ENCODE measurements around the gene DLG2.

Gene DLG2

GRCh38 chr11:83549984-83550667, 2077.0 kb downstream of the DLG2 start:
- Mint-ChIP-seq H3K4me1 (no peaks in the 10 kb centered on the region), H3K4me3 (no peak overlapping the region), H3K27ac (ENCODE audit: low read depth) (no peak overlapping the region), H3K27me3 (no peaks in the 10 kb centered on the region), H3K9me3 (peaks cover 5% of the 10 kb centered on the region), H3K36me3 (ENCODE audit: insufficient read depth) (no peaks in the 10 kb centered on the region)
- no peak for DNase-seq (ENCODE audit: low spot score in 2 of 2)
- ATAC-seq (replicated peaks; ENCODE audit: extremely low read depth, poor library complexity, severe bottlenecking) = no peak

GRCh38 chr11:83546368-83546767, 2080.8 kb downstream of the DLG2 start:
- H3K36me3 Mint-ChIP-seq (ENCODE audit: insufficient read depth) = no peaks in the 10 kb centered on the region
- no peak overlapping the region for H3K27ac Mint-ChIP-seq (ENCODE audit: low read depth)
- H3K9me3 Mint-ChIP-seq = peaks cover 5% of the 10 kb centered on the region
- no peaks in the 10 kb centered on the region for H3K4me1 Mint-ChIP-seq
- H3K4me3 Mint-ChIP-seq = no peak overlapping the region
- H3K27me3 Mint-ChIP-seq = no peaks in the 10 kb centered on the region
- DNase-seq (ENCODE audit: low spot score in 2 of 2) (no peak), ATAC-seq (replicated peaks; ENCODE audit: extremely low read depth, poor library complexity, severe bottlenecking) (no peak)

- no peak for ATAC-seq (replicated peaks; ENCODE audit: extremely low read depth, poor library complexity, severe bottlenecking)
- Mint-ChIP-seq H3K36me3 (ENCODE audit: insufficient read depth) (no peaks in the 10 kb centered on the region), H3K27ac (ENCODE audit: low read depth) (no peak overlapping the region), H3K9me3 (peaks cover 5% of the 10 kb centered on the region), H3K4me1 (no peaks in the 10 kb centered on the region), H3K4me3 (no peak overlapping the region), H3K27me3 (no peaks in the 10 kb centered on the region)
- DNase-seq (ENCODE audit: low spot score in 2 of 2) = no peak
Observed at GRCh38 chr11:83545494-83546260, 2081.5 kb downstream of the DLG2 start.

GRCh38 chr11:83544846-83545245, 2082.3 kb downstream of the DLG2 start:
- no peak for ATAC-seq (replicated peaks; ENCODE audit: extremely low read depth, poor library complexity, severe bottlenecking)
- DNase-seq (ENCODE audit: low spot score in 2 of 2) = no peak
- H3K27me3 Mint-ChIP-seq = no peaks in the 10 kb centered on the region
- no peak overlapping the region for H3K27ac Mint-ChIP-seq (ENCODE audit: low read depth)
- peaks cover 5% of the 10 kb centered on the region for H3K9me3 Mint-ChIP-seq
- H3K4me1 Mint-ChIP-seq = no peaks in the 10 kb centered on the region
- H3K36me3 Mint-ChIP-seq (ENCODE audit: insufficient read depth) = no peaks in the 10 kb centered on the region
- no peak overlapping the region for H3K4me3 Mint-ChIP-seq

- Mint-ChIP-seq H3K4me1 (no peaks in the 10 kb centered on the region), H3K9me3 (peaks cover 5% of the 10 kb centered on the region), H3K4me3 (no peak overlapping the region), H3K27ac (ENCODE audit: low read depth) (no peak overlapping the region), H3K36me3 (ENCODE audit: insufficient read depth) (no peaks in the 10 kb centered on the region), H3K27me3 (no peaks in the 10 kb centered on the region)
- no peak for DNase-seq (ENCODE audit: low spot score in 2 of 2)
- no peak for ATAC-seq (replicated peaks; ENCODE audit: extremely low read depth, poor library complexity, severe bottlenecking)
Observed at GRCh38 chr11:83543706-83544439, 2083.3 kb downstream of the DLG2 start.

- no peak overlapping the region for H3K27ac Mint-ChIP-seq (ENCODE audit: low read depth)
- no peaks in the 10 kb centered on the region for H3K36me3 Mint-ChIP-seq (ENCODE audit: insufficient read depth)
- peaks cover 5% of the 10 kb centered on the region for H3K9me3 Mint-ChIP-seq
- DNase-seq (ENCODE audit: low spot score in 2 of 2) (no peak), ATAC-seq (replicated peaks; ENCODE audit: extremely low read depth, poor library complexity, severe bottlenecking) (no peak)
- H3K27me3 Mint-ChIP-seq = peaks cover 7% of the 10 kb centered on the region
- no peaks in the 10 kb centered on the region for H3K4me1 Mint-ChIP-seq
- no peak overlapping the region for H3K4me3 Mint-ChIP-seq
Observed at GRCh38 chr11:83542861-83543260, 2084.3 kb downstream of the DLG2 start.

GRCh38 chr11:83540728-83541127, 2086.4 kb downstream of the DLG2 start:
- peaks cover 7% of the 10 kb centered on the region for H3K27me3 Mint-ChIP-seq

GRCh38 chr11:83540112-83540675, 2086.9 kb downstream of the DLG2 start:
- DNase-seq (ENCODE audit: low spot score in 2 of 2) = no peak
- no peaks in the 10 kb centered on the region for H3K4me1 Mint-ChIP-seq
- no peak overlapping the region for H3K27ac Mint-ChIP-seq (ENCODE audit: low read depth)
- no peaks in the 10 kb centered on the region for H3K36me3 Mint-ChIP-seq (ENCODE audit: insufficient read depth)
- no peak for ATAC-seq (replicated peaks; ENCODE audit: extremely low read depth, poor library complexity, severe bottlenecking)
- H3K4me3 Mint-ChIP-seq = no peak overlapping the region
- no peaks in the 10 kb centered on the region for H3K9me3 Mint-ChIP-seq
- peaks cover 7% of the 10 kb centered on the region for H3K27me3 Mint-ChIP-seq

More at GRCh38 chr11:83540728-83541127, 2086.4 kb downstream of the DLG2 start:
- no peaks in the 10 kb centered on the region for H3K9me3 Mint-ChIP-seq
- no peak overlapping the region for H3K4me3 Mint-ChIP-seq
- DNase-seq (ENCODE audit: low spot score in 2 of 2) (no peak), ATAC-seq (replicated peaks; ENCODE audit: extremely low read depth, poor library complexity, severe bottlenecking) (no peak)
- H3K4me1 Mint-ChIP-seq = no peaks in the 10 kb centered on the region
- no peak overlapping the region for H3K27ac Mint-ChIP-seq (ENCODE audit: low read depth)
- H3K36me3 Mint-ChIP-seq (ENCODE audit: insufficient read depth) = no peaks in the 10 kb centered on the region

- Mint-ChIP-seq H3K27me3 (peaks cover 7% of the 10 kb centered on the region), H3K4me1 (no peaks in the 10 kb centered on the region), H3K27ac (ENCODE audit: low read depth) (no peak overlapping the region), H3K9me3 (no peaks in the 10 kb centered on the region), H3K4me3 (no peak overlapping the region), H3K36me3 (ENCODE audit: insufficient read depth) (no peaks in the 10 kb centered on the region)
- no peak for DNase-seq (ENCODE audit: low spot score in 2 of 2)
- no peak for ATAC-seq (replicated peaks; ENCODE audit: extremely low read depth, poor library complexity, severe bottlenecking)
Observed at GRCh38 chr11:83538286-83538685, 2088.9 kb downstream of the DLG2 start.

- H3K9me3 Mint-ChIP-seq = no peaks in the 10 kb centered on the region
- no peak overlapping the region for H3K4me3 Mint-ChIP-seq
- no peak overlapping the region for H3K27ac Mint-ChIP-seq (ENCODE audit: low read depth)
- peaks cover 7% of the 10 kb centered on the region for H3K27me3 Mint-ChIP-seq
- no peaks in the 10 kb centered on the region for H3K36me3 Mint-ChIP-seq (ENCODE audit: insufficient read depth)
- no peak for DNase-seq (ENCODE audit: low spot score in 2 of 2)
- no peaks in the 10 kb centered on the region for H3K4me1 Mint-ChIP-seq
- no peak for ATAC-seq (replicated peaks; ENCODE audit: extremely low read depth, poor library complexity, severe bottlenecking)
Observed at GRCh38 chr11:83537131-83537610, 2090.0 kb downstream of the DLG2 start.

GRCh38 chr11:83533166-83533565, 2094.0 kb downstream of the DLG2 start:
- no peak overlapping the region for H3K4me3 Mint-ChIP-seq
- H3K9me3 Mint-ChIP-seq = no peaks in the 10 kb centered on the region
- no peak for ATAC-seq (replicated peaks; ENCODE audit: extremely low read depth, poor library complexity, severe bottlenecking)
- H3K36me3 Mint-ChIP-seq (ENCODE audit: insufficient read depth) = no peaks in the 10 kb centered on the region
- no peaks in the 10 kb centered on the region for H3K4me1 Mint-ChIP-seq
- no peak overlapping the region for H3K27ac Mint-ChIP-seq (ENCODE audit: low read depth)
- H3K27me3 Mint-ChIP-seq = no peaks in the 10 kb centered on the region
- no peak for DNase-seq (ENCODE audit: low spot score in 2 of 2)

GRCh38 chr11:83528877-83529276, 2098.3 kb downstream of the DLG2 start:
- DNase-seq (ENCODE audit: low spot score in 2 of 2) (no peak), ATAC-seq (replicated peaks; ENCODE audit: extremely low read depth, poor library complexity, severe bottlenecking) (no peak)
- Mint-ChIP-seq H3K27me3 (peaks cover 14% of the 10 kb centered on the region), H3K36me3 (ENCODE audit: insufficient read depth) (no peaks in the 10 kb centered on the region), H3K4me1 (no peaks in the 10 kb centered on the region), H3K27ac (ENCODE audit: low read depth) (no peak overlapping the region), H3K9me3 (no peaks in the 10 kb centered on the region), H3K4me3 (no peak overlapping the region)
